ENCODE measurements around the gene DHX29.

The DHX29 gene

DNA sequence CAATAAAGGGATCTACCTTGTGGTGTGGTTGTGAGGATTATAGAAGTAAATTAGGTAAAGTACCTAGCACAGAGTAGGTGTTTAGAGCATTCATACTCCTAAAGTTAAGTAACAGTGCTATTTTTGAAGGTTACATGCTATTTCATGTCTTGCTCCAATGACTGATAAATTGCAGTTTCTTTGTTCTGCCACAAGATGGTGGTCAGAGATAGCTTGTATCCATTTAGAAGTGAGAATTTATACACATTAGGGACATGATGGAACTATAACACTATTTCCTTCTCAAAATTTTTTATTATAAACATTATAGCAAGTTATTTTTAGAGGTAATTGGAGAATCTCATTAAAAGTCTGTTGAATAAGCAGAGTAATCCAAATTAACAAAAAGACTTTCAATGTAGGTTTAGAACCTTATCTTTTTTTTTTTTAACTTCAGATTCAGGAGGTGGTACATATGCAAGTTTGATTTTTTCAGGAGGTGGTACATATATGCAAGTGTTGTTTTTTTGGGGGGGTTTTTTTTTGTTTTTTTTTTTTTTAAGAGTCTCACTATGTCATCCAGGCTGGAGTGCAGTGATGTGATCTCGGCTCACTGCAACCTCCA, 17.4 kb upstream of the DHX29 start:
- peak; percentile 68 for ATAC-seq

DNA sequence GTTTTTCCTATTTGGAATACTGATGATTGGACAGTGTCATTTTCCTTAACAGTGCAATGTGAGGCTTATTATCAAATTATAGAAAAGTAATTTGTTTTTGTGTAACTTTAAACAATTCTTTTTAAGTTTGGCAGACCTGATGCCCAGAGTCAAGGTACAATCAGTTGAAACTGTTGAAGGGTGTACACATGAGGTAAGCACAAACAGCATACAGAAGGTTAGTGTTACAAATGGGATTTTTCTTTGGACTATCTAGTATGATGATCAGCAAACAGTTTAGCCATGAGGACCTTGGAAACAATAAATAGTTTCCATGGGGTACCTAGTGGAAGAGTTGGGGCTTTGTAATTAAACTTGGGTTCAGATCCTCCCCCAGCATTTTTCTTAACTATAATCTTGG, 16.5 kb upstream of the DHX29 start:
- TF ChIP-seq POU6F1 (CRISPR knock-in tag; IDR thresholded peaks at IDR 0.05; ENCODE audit: borderline replicate concordance, low read depth), result no peak
- TF ChIP-seq ISL1 (CRISPR knock-in tag; IDR thresholded peaks at IDR 0.05), result no peak
- TF ChIP-seq TCF4 (CRISPR knock-in tag; IDR thresholded peaks at IDR 0.05; ENCODE audit: borderline replicate concordance), result no peak
- TF ChIP-seq, protein P1, sequence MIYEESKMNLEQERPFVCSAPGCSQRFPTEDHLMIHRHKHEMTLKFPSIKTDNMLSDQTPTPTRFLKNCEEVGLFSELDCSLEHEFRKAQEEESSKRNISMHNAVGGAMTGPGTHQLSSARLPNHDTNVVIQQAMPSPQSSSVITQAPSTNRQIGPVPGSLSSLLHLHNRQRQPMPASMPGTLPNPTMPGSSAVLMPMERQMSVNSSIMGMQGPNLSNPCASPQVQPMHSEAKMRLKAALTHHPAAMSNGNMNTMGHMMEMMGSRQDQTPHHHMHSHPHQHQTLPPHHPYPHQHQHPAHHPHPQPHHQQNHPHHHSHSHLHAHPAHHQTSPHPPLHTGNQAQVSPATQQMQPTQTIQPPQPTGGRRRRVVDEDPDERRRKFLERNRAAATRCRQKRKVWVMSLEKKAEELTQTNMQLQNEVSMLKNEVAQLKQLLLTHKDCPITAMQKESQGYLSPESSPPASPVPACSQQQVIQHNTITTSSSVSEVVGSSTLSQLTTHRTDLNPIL (CRISPR knock-in tag; IDR thresholded peaks at IDR 0.05; ENCODE audit: low read depth), result no peak
- TF ChIP-seq, protein P2, sequence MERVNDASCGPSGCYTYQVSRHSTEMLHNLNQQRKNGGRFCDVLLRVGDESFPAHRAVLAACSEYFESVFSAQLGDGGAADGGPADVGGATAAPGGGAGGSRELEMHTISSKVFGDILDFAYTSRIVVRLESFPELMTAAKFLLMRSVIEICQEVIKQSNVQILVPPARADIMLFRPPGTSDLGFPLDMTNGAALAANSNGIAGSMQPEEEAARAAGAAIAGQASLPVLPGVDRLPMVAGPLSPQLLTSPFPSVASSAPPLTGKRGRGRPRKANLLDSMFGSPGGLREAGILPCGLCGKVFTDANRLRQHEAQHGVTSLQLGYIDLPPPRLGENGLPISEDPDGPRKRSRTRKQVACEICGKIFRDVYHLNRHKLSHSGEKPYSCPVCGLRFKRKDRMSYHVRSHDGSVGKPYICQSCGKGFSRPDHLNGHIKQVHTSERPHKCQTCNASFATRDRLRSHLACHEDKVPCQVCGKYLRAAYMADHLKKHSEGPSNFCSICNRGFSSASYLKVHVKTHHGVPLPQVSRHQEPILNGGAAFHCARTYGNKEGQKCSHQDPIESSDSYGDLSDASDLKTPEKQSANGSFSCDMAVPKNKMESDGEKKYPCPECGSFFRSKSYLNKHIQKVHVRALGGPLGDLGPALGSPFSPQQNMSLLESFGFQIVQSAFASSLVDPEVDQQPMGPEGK (CRISPR knock-in tag; IDR thresholded peaks at IDR 0.05; ENCODE audit: borderline replicate concordance), result no peak
- no peak for TF ChIP-seq RARB (CRISPR knock-in tag; IDR thresholded peaks at IDR 0.05)
- TF ChIP-seq ZC3H10 (CRISPR knock-in tag; IDR thresholded peaks at IDR 0.05), result no peak
- no peak for TF ChIP-seq ARNTL (CRISPR knock-in tag; IDR thresholded peaks at IDR 0.05; ENCODE audit: borderline replicate concordance, low read depth)
- TF ChIP-seq OSR1 (CRISPR knock-in tag; IDR thresholded peaks at IDR 0.05), result no peak
- TF ChIP-seq, protein P3, sequence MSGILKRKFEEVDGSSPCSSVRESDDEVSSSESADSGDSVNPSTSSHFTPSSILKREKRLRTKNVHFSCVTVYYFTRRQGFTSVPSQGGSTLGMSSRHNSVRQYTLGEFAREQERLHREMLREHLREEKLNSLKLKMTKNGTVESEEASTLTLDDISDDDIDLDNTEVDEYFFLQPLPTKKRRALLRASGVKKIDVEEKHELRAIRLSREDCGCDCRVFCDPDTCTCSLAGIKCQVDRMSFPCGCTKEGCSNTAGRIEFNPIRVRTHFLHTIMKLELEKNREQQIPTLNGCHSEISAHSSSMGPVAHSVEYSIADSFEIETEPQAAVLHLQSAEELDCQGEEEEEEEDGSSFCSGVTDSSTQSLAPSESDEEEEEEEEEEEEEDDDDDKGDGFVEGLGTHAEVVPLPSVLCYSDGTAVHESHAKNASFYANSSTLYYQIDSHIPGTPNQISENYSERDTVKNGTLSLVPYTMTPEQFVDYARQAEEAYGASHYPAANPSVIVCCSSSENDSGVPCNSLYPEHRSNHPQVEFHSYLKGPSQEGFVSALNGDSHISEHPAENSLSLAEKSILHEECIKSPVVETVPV (CRISPR knock-in tag; IDR thresholded peaks at IDR 0.05), result no peak
- no peak for ATAC-seq

More for the DNA sequence above, 17.4 kb upstream of the DHX29 start:
- no peak for TF ChIP-seq ZC3H10 (CRISPR knock-in tag; IDR thresholded peaks at IDR 0.05)

DNA sequence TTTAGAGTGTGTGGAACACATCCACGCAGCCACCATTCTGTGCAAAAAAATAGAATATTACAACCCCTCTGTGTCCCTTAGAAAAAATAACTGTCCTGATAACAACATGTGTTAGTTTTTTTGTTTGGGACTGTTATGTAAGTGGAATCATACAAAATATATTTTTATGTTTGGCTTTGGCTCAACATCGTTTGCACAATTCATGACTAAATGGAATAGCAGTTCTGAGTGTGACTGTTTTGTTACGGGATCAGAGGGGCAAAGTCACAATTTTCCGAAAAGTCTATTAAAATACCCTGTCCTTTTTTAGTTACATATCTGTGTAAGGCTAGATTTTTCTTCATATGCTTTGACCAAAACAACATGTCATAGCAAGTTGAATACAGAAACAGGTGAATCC, 13.1 kb upstream of the DHX29 start:
- no peak for ATAC-seq
- TF ChIP-seq, protein P2 (CRISPR knock-in tag; IDR thresholded peaks at IDR 0.05; ENCODE audit: borderline replicate concordance), result no peak
- TF ChIP-seq ARNTL (CRISPR knock-in tag; IDR thresholded peaks at IDR 0.05; ENCODE audit: borderline replicate concordance, low read depth) (no peak), ZC3H10 (CRISPR knock-in tag; IDR thresholded peaks at IDR 0.05) (no peak), ZFP30 (CRISPR knock-in tag; IDR thresholded peaks at IDR 0.05) (no peak), TSHZ2 (CRISPR knock-in tag; IDR thresholded peaks at IDR 0.05) (no peak), ZNF8 (CRISPR knock-in tag; IDR thresholded peaks at IDR 0.05) (no peak)

DNA sequence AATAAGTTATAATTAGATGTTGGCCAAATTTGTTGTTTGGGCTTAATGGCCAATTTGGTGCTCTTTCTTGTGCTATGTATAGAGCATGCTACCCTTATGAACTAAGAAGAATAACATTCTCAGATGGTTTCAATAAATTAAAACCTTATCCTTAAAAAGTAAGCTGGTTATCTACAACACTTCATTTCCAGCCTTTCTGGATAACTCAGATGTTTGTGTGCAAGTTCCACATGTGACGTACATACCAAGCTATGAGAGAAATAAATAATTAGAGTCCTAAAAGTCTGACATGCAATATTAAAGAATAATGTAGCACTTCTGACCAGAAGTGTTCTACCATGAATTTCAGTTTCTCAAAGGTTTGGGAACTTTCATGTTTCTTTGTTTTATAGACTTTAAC, 12.0 kb upstream of the DHX29 start:
- ATAC-seq, result no peak
- TF ChIP-seq ZC3H10 (CRISPR knock-in tag; IDR thresholded peaks at IDR 0.05) (no peak), ZNF8 (CRISPR knock-in tag; IDR thresholded peaks at IDR 0.05) (no peak), ISL1 (CRISPR knock-in tag; IDR thresholded peaks at IDR 0.05) (no peak), BACH2 (CRISPR knock-in tag; IDR thresholded peaks at IDR 0.05; ENCODE audit: borderline replicate concordance) (no peak), TSHZ2 (CRISPR knock-in tag; IDR thresholded peaks at IDR 0.05) (no peak), POU6F1 (CRISPR knock-in tag; IDR thresholded peaks at IDR 0.05; ENCODE audit: borderline replicate concordance, low read depth) (no peak), TCF4 (CRISPR knock-in tag; IDR thresholded peaks at IDR 0.05; ENCODE audit: borderline replicate concordance) (no peak), ESRRG (CRISPR knock-in tag; IDR thresholded peaks at IDR 0.05) (no peak), ARNTL (CRISPR knock-in tag; IDR thresholded peaks at IDR 0.05; ENCODE audit: borderline replicate concordance, low read depth) (no peak)
- TF ChIP-seq, protein P3 (CRISPR knock-in tag; IDR thresholded peaks at IDR 0.05), result no peak
